Nephron progenitor cell (in vitro differentiated cells): ENCODE results near the gene METAP2.

ENCODE experiments used
- DNase-seq: peaks from one replicate; pipeline ENCODE4 v3.0.0; 2021
- H3K27ac Mint-ChIP-seq: 2 replicates; pipeline ENCODE4 v1.8.0; 2021; ENCODE audit warnings: mild to moderate bottlenecking, moderate library complexity, mixed read lengths
- H3K27me3 Mint-ChIP-seq: 2 replicates; pipeline ENCODE4 v1.8.0; 2021; ENCODE audit warnings: mild to moderate bottlenecking, low read depth, mixed read lengths; ENCODE audit not compliant: poor library complexity
- H3K36me3 Mint-ChIP-seq: 2 replicates; pipeline ENCODE4 v1.8.0; 2021; ENCODE audit warnings: low read depth, mixed read lengths
- H3K4me1 Mint-ChIP-seq: 2 replicates; pipeline ENCODE4 v1.8.0; 2021; ENCODE audit warnings: mixed read lengths
- H3K4me3 Mint-ChIP-seq: 2 replicates; pipeline ENCODE4 v1.8.0; 2021; ENCODE audit warnings: mild to moderate bottlenecking, moderate library complexity, mixed read lengths
- H3K9me3 Mint-ChIP-seq: 2 replicates; pipeline ENCODE4 v1.8.0; 2021; ENCODE audit warnings: mild to moderate bottlenecking, moderate library complexity, mixed read lengths
- CTCF ChIP-seq: fragments of 200-600 bp; sonication (generic); IDR thresholded peaks from 2 replicates; pipeline ENCODE4 v1.5.0; 2021; ENCODE audit warnings: antibody characterized with exemption

Gene METAP2

GRCh38 chr12:95473884-95474659 is at the start of gene METAP2:
Gene METAP2, plus strand, starts transcription at chr12:95474152. Its CDS starts 28 bp downstream, at chr12:95474180.
- Mint-ChIP-seq H3K36me3 (peaks cover 37% of the 10 kb centered on the region), H3K4me3 (peak within 1 kb of the TSS; percentile 99), H3K27me3 (peaks cover 7% of the 10 kb centered on the region), H3K4me1 (peaks cover 21% of the 10 kb centered on the region), H3K27ac (peak within 1 kb of the TSS; percentile 99), H3K9me3 (no peaks in the 10 kb centered on the region)
- no peak for TF ChIP-seq CTCF
- peak; percentile 94 for DNase-seq

GRCh38 chr12:95424271-95424994 is 49.5 kb upstream of the METAP2 start:
- Mint-ChIP-seq H3K36me3 (no peaks in the 10 kb centered on the region), H3K4me3 (no peak overlapping the region), H3K4me1 (peaks cover 6% of the 10 kb centered on the region), H3K9me3 (peaks cover 3% of the 10 kb centered on the region), H3K27me3 (no peaks in the 10 kb centered on the region), H3K27ac (no peak overlapping the region)
- DNase-seq = no peak
- no peak for TF ChIP-seq CTCF

GRCh38 chr12:95429172-95429510 is 44.8 kb upstream of the METAP2 start:
- Mint-ChIP-seq H3K36me3 (no peaks in the 10 kb centered on the region), H3K27me3 (peaks cover 6% of the 10 kb centered on the region), H3K9me3 (peaks cover 8% of the 10 kb centered on the region), H3K4me1 (peaks cover 6% of the 10 kb centered on the region), H3K4me3 (no peak overlapping the region), H3K27ac (no peak overlapping the region)
- no peak for TF ChIP-seq CTCF
- DNase-seq = no peak

- H3K36me3 Mint-ChIP-seq = no peaks in the 10 kb centered on the region
- TF ChIP-seq CTCF = no peak
- DNase-seq = no peak
- H3K27ac Mint-ChIP-seq = no peak overlapping the region
- peaks cover 6% of the 10 kb centered on the region for H3K4me1 Mint-ChIP-seq
- H3K27me3 Mint-ChIP-seq = peaks cover 6% of the 10 kb centered on the region
- H3K4me3 Mint-ChIP-seq = no peak overlapping the region
- H3K9me3 Mint-ChIP-seq = peaks cover 8% of the 10 kb centered on the region
Measured at GRCh38 chr12:95431120-95431519, 42.8 kb upstream of the METAP2 start.

- Mint-ChIP-seq H3K9me3 (peaks cover 8% of the 10 kb centered on the region), H3K36me3 (no peaks in the 10 kb centered on the region), H3K4me3 (no peak overlapping the region), H3K27ac (no peak overlapping the region), H3K27me3 (peaks cover 6% of the 10 kb centered on the region), H3K4me1 (no peaks in the 10 kb centered on the region)
- DNase-seq = no peak
- TF ChIP-seq CTCF = no peak
Measured at GRCh38 chr12:95435355-95435754, 38.6 kb upstream of the METAP2 start.
